DOHH2 (cell line): Measurements from ENCODE around the gene NELFB.

ENCODE experiments used
- H3F3A ChIP-seq: fragments of 200-600 bp; sonication (generic), shearing (Covaris generic); 2 replicates; pipeline ENCODE4 v1.6.0; 2016; ENCODE audit warnings: antibody characterized with exemption, mild to moderate bottlenecking; ENCODE audit not compliant: control insufficient read depth, insufficient read depth
- H3K27ac ChIP-seq: fragments of 200-600 bp; sonication (generic); 2 replicates; pipeline ENCODE4 v1.5.1; 2014; ENCODE audit warnings: low read depth, mild to moderate bottlenecking, low read length, moderate library complexity
- H3K27me3 ChIP-seq: fragments of 200-600 bp; sonication (generic); 2 replicates; pipeline ENCODE4 v1.6.1; 2014; ENCODE audit warnings: mild to moderate bottlenecking, low read length, mixed read lengths; ENCODE audit not compliant: control insufficient read depth
- H3K36me3 ChIP-seq: fragments of 200-600 bp; sonication (generic); 2 replicates; pipeline ENCODE4 v1.6.1; 2014; ENCODE audit warnings: mild to moderate bottlenecking, low read length, moderate library complexity, mixed read lengths; ENCODE audit not compliant: control insufficient read depth
- H3K4me1 ChIP-seq: fragments of 200-600 bp; sonication (generic); 2 replicates; pipeline ENCODE4 v1.6.1; 2014; ENCODE audit warnings: mild to moderate bottlenecking, low read length, mixed read lengths; ENCODE audit not compliant: control insufficient read depth
- H3K4me2 ChIP-seq: fragments of 200-600 bp; sonication (generic); 2 replicates; pipeline ENCODE4 v1.6.0; 2014; ENCODE audit warnings: mild to moderate bottlenecking, low read length, moderate library complexity
- H3K4me3 ChIP-seq: fragments of 200-600 bp; sonication (generic); 2 replicates; pipeline ENCODE4 v1.5.1; 2014; ENCODE audit warnings: mild to moderate bottlenecking, low read length, mixed read lengths
- H3K79me2 ChIP-seq: fragments of 200-600 bp; sonication (generic); 2 replicates; pipeline ENCODE4 v1.6.1; 2014; ENCODE audit warnings: mild to moderate bottlenecking, low read length, mixed read lengths; ENCODE audit not compliant: control insufficient read depth
- H3K9me2 ChIP-seq: fragments of 200-600 bp; sonication (generic); replicated peaks from 2 replicates; pipeline ENCODE4 v1.6.1; 2014; ENCODE audit warnings: mild to moderate bottlenecking, low read length, mixed read lengths; ENCODE audit not compliant: control insufficient read depth
- H3K9me3 ChIP-seq: fragments of 200-600 bp; sonication (generic); 2 replicates; pipeline ENCODE4 v1.6.1; 2014; ENCODE audit warnings: antibody characterized with exemption, low read length, mixed read lengths; ENCODE audit not compliant: control insufficient read depth, insufficient read depth
- H4K20me1 ChIP-seq: fragments of 200-600 bp; sonication (generic); 2 replicates; pipeline ENCODE4 v1.6.0; 2014; ENCODE audit warnings: low read depth, mild to moderate bottlenecking, antibody characterized with exemption, low read length, moderate library complexity; ENCODE audit not compliant: control insufficient read depth, insufficient read depth
- CTCF ChIP-seq: fragments of 200-600 bp; sonication (generic); IDR thresholded peaks from one replicate; pipeline ENCODE4 v1.5.1; 2014; ENCODE audit warnings: antibody characterized with exemption, mild to moderate bottlenecking, low read depth, low read length; ENCODE audit not compliant: poor library complexity, severe bottlenecking
- EZH2phosphoT487 ChIP-seq: fragments of 200-600 bp; sonication (generic); IDR thresholded peaks from 2 replicates; pipeline ENCODE4 v1.6.1; 2017; ENCODE audit warnings: borderline replicate concordance, mild to moderate bottlenecking, antibody characterized with exemption, low read length, moderate library complexity, mixed read lengths

NELFB gene

GRCh38 chr9:137245450-137246421 lies 9.4 kb upstream of the NELFB start:
- Histone ChIP-seq H3K9me3 (no peaks in the 10 kb centered on the region), H3K27ac (no peak overlapping the region), H3K4me1 (peaks cover 36% of the 10 kb centered on the region), H3K9me2 (no peaks in the 10 kb centered on the region), H3K36me3 (peaks cover 26% of the 10 kb centered on the region), H3K27me3 (no peaks in the 10 kb centered on the region), H3F3A (peaks cover 12% of the 10 kb centered on the region), H3K4me2 (no peak overlapping the region), H3K4me3 (no peak overlapping the region), H4K20me1 (peaks cover 21% of the 10 kb centered on the region), H3K79me2 (peaks cover 19% of the 10 kb centered on the region)
- TF ChIP-seq EZH2phosphoT487 (no peak), CTCF (no peak)

- no peaks in the 10 kb centered on the region for H3K9me2 ChIP-seq
- H3K4me3 ChIP-seq: no peak overlapping the region
- H3K79me2 ChIP-seq: peaks cover 8% of the 10 kb centered on the region
- H3K4me1 ChIP-seq: peaks cover 37% of the 10 kb centered on the region
- no peaks in the 10 kb centered on the region for H3K9me3 ChIP-seq
- peaks cover 18% of the 10 kb centered on the region for H3K36me3 ChIP-seq
- TF ChIP-seq CTCF: no peak
- no peak for TF ChIP-seq EZH2phosphoT487
- no peaks in the 10 kb centered on the region for H3K27me3 ChIP-seq
- H4K20me1 ChIP-seq: peaks cover 14% of the 10 kb centered on the region
- H3F3A ChIP-seq: peaks cover 6% of the 10 kb centered on the region; the same call in 1 of the 2 replicates
- no peak overlapping the region for H3K27ac ChIP-seq
- no peak overlapping the region for H3K4me2 ChIP-seq
Measured at GRCh38 chr9:137247135-137247915, 7.8 kb upstream of the NELFB start.

- Histone ChIP-seq H3K9me2 (no peaks in the 10 kb centered on the region), H3K79me2 (peaks cover 2% of the 10 kb centered on the region), H3K4me2 (no peak overlapping the region), H3F3A (peaks cover 5% of the 10 kb centered on the region; the same call in 1 of the 2 replicates), H3K36me3 (peaks cover 12% of the 10 kb centered on the region), H3K27me3 (no peaks in the 10 kb centered on the region), H3K9me3 (no peaks in the 10 kb centered on the region), H3K27ac (no peak overlapping the region), H3K4me3 (no peak overlapping the region), H4K20me1 (peaks cover 9% of the 10 kb centered on the region), H3K4me1 (peaks cover 37% of the 10 kb centered on the region)
- TF ChIP-seq CTCF (no peak), EZH2phosphoT487 (no peak)
Measured at GRCh38 chr9:137247916-137248175, 7.3 kb upstream of the NELFB start.
